IPS-18c (cell line): ENCODE measurements around the gene PRR33.

Experiments used
- H3K4me3 ChIP-seq: 2 replicates; pipeline ENCODE4 v1.7.0; 2013; ENCODE audit warnings: low read depth, mild to moderate bottlenecking, low read length, moderate library complexity; ENCODE audit not compliant: insufficient read depth
- H3K9me3 ChIP-seq: one replicate; pipeline ENCODE4 v1.6.1; 2013; ENCODE audit warnings: mild to moderate bottlenecking, low read length, moderate library complexity; ENCODE audit not compliant: control insufficient read depth, insufficient read depth

PRR33 gene

DNA sequence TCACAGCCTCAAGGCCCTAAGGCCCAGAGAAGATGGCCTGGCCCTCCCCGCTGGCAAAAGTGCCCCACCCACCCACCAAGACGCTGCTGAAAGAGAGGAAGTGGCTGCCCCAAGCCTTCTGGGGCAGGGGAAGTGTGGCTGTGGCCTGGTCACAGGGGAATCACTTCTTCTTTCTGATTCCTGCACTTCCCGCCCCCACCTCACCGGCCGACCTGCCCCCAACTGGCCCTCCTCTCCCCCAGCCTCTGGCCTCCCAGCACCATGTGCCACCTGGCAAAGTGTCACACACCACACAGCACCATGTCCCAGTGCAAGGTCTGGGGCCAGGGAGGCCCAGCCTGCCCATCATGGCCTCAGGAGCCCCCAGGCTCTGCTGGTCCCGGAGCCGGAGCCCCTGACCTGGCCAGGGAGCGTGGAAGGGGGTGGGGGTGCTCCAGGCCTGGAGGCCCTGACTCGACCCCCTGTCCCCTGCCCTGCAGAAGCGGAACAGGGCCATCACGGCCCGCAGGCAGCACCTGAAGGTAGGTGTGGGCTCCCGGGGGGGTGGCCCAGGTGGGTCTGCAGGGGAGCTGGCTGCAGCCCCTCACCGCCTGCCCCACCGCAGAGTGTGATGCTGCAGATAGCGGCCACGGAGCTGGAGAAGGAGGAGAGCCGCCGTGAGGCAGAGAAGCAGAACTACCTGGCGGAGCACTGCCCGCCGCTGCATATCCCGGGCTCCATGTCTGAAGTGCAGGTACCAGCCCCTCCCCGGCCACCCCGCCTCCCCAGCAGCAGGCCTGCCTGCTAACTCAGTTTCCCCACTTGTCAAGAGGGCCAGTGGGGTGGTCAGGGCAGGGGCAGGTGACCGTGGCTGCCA lies 51.5 kb downstream of the PRR33 start:
- Histone ChIP-seq H3K9me3 (no peaks in the 10 kb centered on the region), H3K4me3 (no peak overlapping the region)

- Histone ChIP-seq H3K4me3 (no peak overlapping the region), H3K9me3 (no peaks in the 10 kb centered on the region)
These were observed 52.3 kb downstream of the PRR33 start for GRCh38 chr11:1839204-1839923.

DNA sequence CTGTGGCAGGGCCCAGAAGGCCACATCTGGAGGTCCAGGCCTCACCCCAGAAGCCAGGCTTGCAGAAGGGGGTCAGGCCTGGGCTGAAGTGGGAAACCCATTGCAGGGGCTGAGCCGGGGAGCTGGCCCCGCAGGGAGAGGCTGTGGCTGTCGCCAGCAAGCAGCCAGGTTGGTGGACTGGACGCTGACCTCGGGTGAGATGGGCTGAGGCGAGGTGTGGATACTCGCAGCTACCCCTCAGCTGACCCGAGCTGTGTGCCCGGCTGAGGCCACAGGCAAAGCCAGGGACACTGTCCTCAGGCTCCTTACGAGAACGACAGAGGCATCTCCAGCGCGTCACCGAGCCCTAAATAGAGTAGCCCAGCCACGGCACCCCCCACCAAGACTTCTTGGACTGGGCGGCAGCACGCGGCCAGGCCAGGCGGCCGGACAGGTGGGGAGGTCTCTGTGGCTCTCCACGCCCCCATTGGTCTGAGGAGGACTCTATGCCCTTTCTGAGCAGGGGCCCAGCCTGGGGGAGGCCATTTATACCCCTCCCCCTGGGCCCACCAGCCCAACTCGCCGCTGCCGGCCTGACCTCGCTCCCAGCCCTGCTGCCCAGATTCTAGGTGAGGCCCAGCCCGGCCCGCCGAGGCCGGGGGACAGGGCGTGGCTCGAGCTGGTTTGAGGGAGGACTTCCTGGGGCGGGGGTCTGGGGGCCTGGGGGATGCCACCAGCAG lies 53.1 kb downstream of the PRR33 start, which contains the start of gene TNNI2:
TSS of gene TNNI2 (plus strand) at position 556 of the 719 bp plus-strand sequence. CDS start 716 bp downstream, outside the sequence.
- Histone ChIP-seq H3K4me3 (no peak within 1 kb of the TSS), H3K9me3 (no peaks in the 10 kb centered on the region)
